Brain pericyte (primary cell): ENCODE data around the gene RPL22.

Source experiments
- DNase-seq: peaks from one replicate; pipeline ENCODE4 v3.0.0-alpha.2; 2012; ENCODE audit warnings: low read depth, low spot score

Gene RPL22

GRCh38 chr1:6157132-6157527 lies 42.3 kb downstream of the RPL22 start:
- DNase-seq, result no peak

GRCh38 chr1:6154525-6155319 lies 44.7 kb downstream of the RPL22 start:
- DNase-seq, result no peak

- no peak for DNase-seq
Measured at GRCh38 chr1:6152882-6153281, 46.5 kb downstream of the RPL22 start.

GRCh38 chr1:6152181-6152580 lies 47.2 kb downstream of the RPL22 start:
- DNase-seq, result no peak

- no peak for DNase-seq
Measured at GRCh38 chr1:6151291-6151822, 48.0 kb downstream of the RPL22 start.

GRCh38 chr1:6150006-6150938 lies 49.1 kb downstream of the RPL22 start:
- no peak for DNase-seq

GRCh38 chr1:6149597-6149996 lies 49.8 kb downstream of the RPL22 start:
- DNase-seq, result no peak

GRCh38 chr1:6148497-6149241 lies 50.7 kb downstream of the RPL22 start:
- DNase-seq, result no peak

GRCh38 chr1:6145864-6146410 lies 53.5 kb downstream of the RPL22 start:
- no peak for DNase-seq

GRCh38 chr1:6145396-6145750 lies 54.0 kb downstream of the RPL22 start:
- DNase-seq, result no peak

GRCh38 chr1:6144647-6145395 lies 54.6 kb downstream of the RPL22 start:
- DNase-seq, result no peak

GRCh38 chr1:6144175-6144574 lies 55.2 kb downstream of the RPL22 start:
- DNase-seq, result no peak

- no peak for DNase-seq
Measured at GRCh38 chr1:6143395-6143794, 56.0 kb downstream of the RPL22 start.

GRCh38 chr1:6142734-6143133 lies 56.7 kb downstream of the RPL22 start:
- no peak for DNase-seq

GRCh38 chr1:6142036-6142621 lies 57.3 kb downstream of the RPL22 start:
- no peak for DNase-seq

- no peak for DNase-seq
Measured at GRCh38 chr1:6141592-6141991, 57.8 kb downstream of the RPL22 start.

- DNase-seq, result no peak
Measured at GRCh38 chr1:6140413-6140812, 59.0 kb downstream of the RPL22 start.

- DNase-seq, result no peak
Measured at GRCh38 chr1:6137758-6138157, 61.6 kb downstream of the RPL22 start.

GRCh38 chr1:6136516-6137220 lies 62.7 kb downstream of the RPL22 start:
- DNase-seq, result no peak
